Memory B cell (primary cell): ENCODE measurements around the gene ZMYM1.
"Not testable (repeated sequence)": the region's sequence is repeated elsewhere in the genome, so short reads cannot be mapped to it uniquely, and the experiment has no call there.

Source experiments
- ATAC-seq: fragments of 150-1000 bp; cut with Tn5 transposase; 2 replicates; pipeline ENCODE4 v1.10.0; 2021; ENCODE audit warnings: low read depth, mild to moderate bottlenecking, moderate library complexity
- DNase-seq, 2 donors: peaks; one replicate each; pipeline ENCODE4 v3.0.0; 2022; ENCODE audit warnings: low spot score in 2 of 2
- H3K27ac Mint-ChIP-seq: one replicate; pipeline ENCODE4 v1.8.0; 2022; ENCODE audit warnings: mild to moderate bottlenecking, moderate library complexity, mixed read lengths
- H3K27me3 Mint-ChIP-seq: one replicate; pipeline ENCODE4 v1.8.0; 2022; ENCODE audit warnings: mixed read lengths
- H3K36me3 Mint-ChIP-seq: one replicate; pipeline ENCODE4 v1.8.0; 2022; ENCODE audit warnings: mild to moderate bottlenecking, mixed read lengths
- H3K4me1 Mint-ChIP-seq: one replicate; pipeline ENCODE4 v1.8.0; 2022; ENCODE audit warnings: mixed read lengths
- H3K4me3 Mint-ChIP-seq: one replicate; pipeline ENCODE4 v1.8.0; 2022; ENCODE audit warnings: mild to moderate bottlenecking, moderate library complexity, mixed read lengths
- H3K9me3 Mint-ChIP-seq: one replicate; pipeline ENCODE4 v1.8.0; 2022; ENCODE audit warnings: mixed read lengths

Gene ZMYM1

DNA sequence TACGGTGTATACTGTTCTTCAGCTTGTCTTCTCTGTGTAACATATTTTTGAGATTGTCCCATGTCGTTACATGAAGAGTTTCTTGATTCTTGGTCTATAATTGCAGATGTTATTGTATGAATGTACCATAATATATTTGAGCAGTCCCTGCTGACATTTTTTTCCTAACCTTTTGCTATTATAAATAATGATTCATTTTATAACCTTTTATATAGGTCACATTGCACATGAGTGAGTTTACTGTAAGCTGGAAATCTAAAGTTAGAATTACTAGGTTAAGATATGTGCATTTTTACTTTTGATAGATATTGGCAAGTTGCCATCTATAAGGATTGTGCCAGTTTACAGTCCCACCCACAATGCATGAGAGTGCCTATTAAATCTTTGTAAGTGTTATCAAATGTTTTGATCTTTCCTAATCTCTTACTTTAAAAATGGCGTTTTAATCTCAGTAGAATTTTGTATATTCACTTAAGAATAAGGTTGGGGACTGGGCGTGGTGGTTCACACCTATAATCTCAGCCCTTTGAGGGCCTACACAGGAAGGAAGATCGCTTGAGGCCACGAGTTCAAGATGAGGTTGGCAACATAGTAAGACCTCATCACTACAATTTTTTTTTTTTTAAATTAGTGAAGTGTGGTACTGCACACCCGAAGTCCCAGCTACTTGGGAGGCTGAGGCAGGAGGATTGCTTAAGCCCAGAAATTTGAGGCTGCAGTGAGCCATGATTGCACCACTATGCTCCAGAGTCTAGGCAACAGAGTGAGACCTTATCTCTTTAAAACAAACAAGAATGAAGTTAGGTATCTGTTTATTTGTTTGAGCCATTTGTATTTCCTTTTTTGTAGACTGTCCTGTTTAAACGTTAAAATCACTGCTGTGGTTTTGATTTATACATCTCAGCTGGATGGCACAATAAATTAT, 36.5 kb downstream of the ZMYM1 start:
- Mint-ChIP-seq H3K4me1 (peaks cover 6% of the 10 kb centered on the region), H3K9me3 (no peaks in the 10 kb centered on the region), H3K36me3 (peaks cover 13% of the 10 kb centered on the region), H3K4me3 (no peak overlapping the region), H3K27me3 (no peaks in the 10 kb centered on the region), H3K27ac (no peak overlapping the region)
- ATAC-seq (no peak), DNase-seq (no peak)

- peaks cover 6% of the 10 kb centered on the region for H3K4me1 Mint-ChIP-seq
- no peak overlapping the region for H3K27ac Mint-ChIP-seq
- peak overlapping the region; percentile 53 for H3K4me3 Mint-ChIP-seq
- ATAC-seq (peak; percentile 47), DNase-seq (peak in 1 of 2 donors; percentile 16)
- peaks cover 2% of the 10 kb centered on the region for H3K9me3 Mint-ChIP-seq
- H3K27me3 Mint-ChIP-seq, result no peaks in the 10 kb centered on the region
- peaks cover 2% of the 10 kb centered on the region for H3K36me3 Mint-ChIP-seq
These were observed 41.4 kb downstream of the ZMYM1 start for GRCh38 chr1:35120458-35121133.

- no peaks in the 10 kb centered on the region for H3K27me3 Mint-ChIP-seq
- peaks cover 2% of the 10 kb centered on the region for H3K36me3 Mint-ChIP-seq
- H3K27ac Mint-ChIP-seq, result no peak overlapping the region
- H3K4me3 Mint-ChIP-seq, result no peak overlapping the region
- no peak for DNase-seq
- no peak for ATAC-seq
- peaks cover 6% of the 10 kb centered on the region for H3K4me1 Mint-ChIP-seq
- peaks cover 4% of the 10 kb centered on the region for H3K9me3 Mint-ChIP-seq
These were observed 43.1 kb downstream of the ZMYM1 start for GRCh38 chr1:35122311-35122710.

DNA sequence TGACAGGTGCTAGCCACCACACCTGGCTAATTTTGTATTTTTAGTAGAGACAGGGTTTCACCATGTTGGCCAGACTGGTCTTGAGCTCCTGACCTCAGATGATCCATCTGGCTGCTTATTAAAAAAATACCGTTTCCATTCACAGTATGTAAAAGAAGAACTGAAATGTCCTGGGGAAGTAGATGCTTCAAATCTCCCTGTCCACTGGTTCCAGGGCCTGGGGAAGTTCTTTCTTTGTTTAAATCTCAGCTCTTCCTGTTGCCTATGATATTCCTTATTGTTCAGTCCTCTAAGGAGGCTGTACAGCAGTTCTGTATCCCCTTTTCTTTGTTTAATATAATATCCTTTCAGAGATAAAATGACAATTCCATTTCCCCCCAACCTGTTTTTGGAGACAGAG, 47.4 kb downstream of the ZMYM1 start:
- no peaks in the 10 kb centered on the region for H3K27me3 Mint-ChIP-seq
- H3K4me1 Mint-ChIP-seq, result no peaks in the 10 kb centered on the region
- no peak overlapping the region for H3K27ac Mint-ChIP-seq
- no peak for DNase-seq
- no peak overlapping the region for H3K4me3 Mint-ChIP-seq
- H3K36me3 Mint-ChIP-seq, result peaks cover 2% of the 10 kb centered on the region
- H3K9me3 Mint-ChIP-seq, result peaks cover 4% of the 10 kb centered on the region
- no peak for ATAC-seq

GRCh38 chr1:35129080-35129479, 49.9 kb downstream of the ZMYM1 start:
- no peak overlapping the region for H3K4me3 Mint-ChIP-seq
- H3K27ac Mint-ChIP-seq, result no peak overlapping the region
- no peaks in the 10 kb centered on the region for H3K27me3 Mint-ChIP-seq
- peaks cover 2% of the 10 kb centered on the region for H3K36me3 Mint-ChIP-seq
- ATAC-seq (no peak), DNase-seq (no peak)
- H3K4me1 Mint-ChIP-seq, result no peaks in the 10 kb centered on the region
- peaks cover 4% of the 10 kb centered on the region for H3K9me3 Mint-ChIP-seq

GRCh38 chr1:35136780-35137179, 57.6 kb downstream of the ZMYM1 start:
- Mint-ChIP-seq H3K9me3 (no peaks in the 10 kb centered on the region), H3K4me1 (no peaks in the 10 kb centered on the region), H3K27ac (no peak overlapping the region), H3K4me3 (no peak overlapping the region), H3K27me3 (peaks cover 8% of the 10 kb centered on the region), H3K36me3 (no peaks in the 10 kb centered on the region)
- DNase-seq (no peak), ATAC-seq (no peak)

GRCh38 chr1:35137590-35137989, 58.4 kb downstream of the ZMYM1 start:
- ATAC-seq, H3K36me3 Mint-ChIP-seq, DNase-seq, H3K4me3 Mint-ChIP-seq, H3K4me1 Mint-ChIP-seq, H3K9me3 Mint-ChIP-seq, H3K27me3 Mint-ChIP-seq, H3K27ac Mint-ChIP-seq: not testable (repeated sequence)

DNA sequence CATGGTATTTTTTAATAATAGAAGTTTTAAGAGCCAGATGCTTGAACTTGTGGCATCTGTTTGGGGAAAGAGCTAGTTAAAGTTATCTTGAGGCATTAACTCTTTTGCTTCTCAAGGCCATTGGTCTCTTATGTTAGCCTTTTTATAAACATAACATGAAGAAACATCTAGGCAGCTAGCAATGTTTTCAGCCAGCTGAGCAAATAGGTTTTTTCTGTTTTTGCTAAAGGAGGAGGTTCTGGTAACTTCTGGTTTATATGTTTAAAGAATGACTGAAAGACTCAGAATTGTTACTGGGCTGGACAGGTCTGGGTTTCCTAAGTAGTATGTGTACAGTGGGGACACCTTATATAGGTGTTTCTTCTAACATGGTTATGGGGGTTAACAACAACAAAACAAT, 63.1 kb downstream of the ZMYM1 start:
- H3K36me3 Mint-ChIP-seq, ATAC-seq, H3K4me1 Mint-ChIP-seq, H3K4me3 Mint-ChIP-seq, H3K27ac Mint-ChIP-seq, DNase-seq, H3K9me3 Mint-ChIP-seq, H3K27me3 Mint-ChIP-seq: not testable (repeated sequence)

GRCh38 chr1:35142728-35143127, 63.5 kb downstream of the ZMYM1 start:
- not testable (repeated sequence) for ATAC-seq, H3K4me3 Mint-ChIP-seq, H3K27ac Mint-ChIP-seq, H3K9me3 Mint-ChIP-seq, H3K27me3 Mint-ChIP-seq, H3K36me3 Mint-ChIP-seq, H3K4me1 Mint-ChIP-seq, DNase-seq

GRCh38 chr1:35143737-35144508, 64.7 kb downstream of the ZMYM1 start:
- H3K4me3 Mint-ChIP-seq, result no peak overlapping the region
- ATAC-seq, result no peak
- DNase-seq, result no peak
- no peaks in the 10 kb centered on the region for H3K9me3 Mint-ChIP-seq
- H3K4me1 Mint-ChIP-seq, result no peaks in the 10 kb centered on the region
- no peak overlapping the region for H3K27ac Mint-ChIP-seq
- no peaks in the 10 kb centered on the region for H3K27me3 Mint-ChIP-seq
- no peaks in the 10 kb centered on the region for H3K36me3 Mint-ChIP-seq

DNA sequence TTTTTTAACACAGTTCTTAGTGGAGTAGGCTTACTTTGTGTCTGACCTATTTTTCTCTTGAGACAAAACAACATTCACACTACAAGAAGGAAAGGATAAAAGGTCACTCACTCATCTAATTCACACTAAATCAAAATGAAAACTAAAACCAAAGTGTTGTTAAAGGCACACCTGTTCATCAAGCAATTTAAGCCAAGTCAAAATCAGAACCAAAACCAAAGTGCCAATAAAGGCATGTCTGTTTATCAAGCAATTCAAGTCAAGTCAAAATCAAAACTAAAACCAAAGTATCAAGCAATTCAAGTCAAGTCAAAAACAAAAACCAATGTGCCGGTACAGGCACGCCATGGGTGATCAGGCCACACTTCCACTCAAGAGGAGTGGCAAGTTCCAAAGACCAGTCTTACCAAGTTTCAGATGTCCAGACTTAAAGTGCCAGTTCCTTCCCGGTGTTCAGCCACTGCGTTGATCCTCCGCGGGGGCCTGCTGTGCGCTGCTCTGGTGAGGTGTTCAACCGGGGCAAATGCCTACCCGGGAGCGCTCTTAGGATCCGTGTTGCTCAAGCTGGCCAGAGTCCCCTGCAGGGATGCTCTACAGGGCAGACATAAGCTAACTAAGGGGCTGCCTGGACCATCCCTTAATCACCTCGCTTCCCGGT, 66.8 kb downstream of the ZMYM1 start:
- ATAC-seq, H3K27me3 Mint-ChIP-seq, H3K4me3 Mint-ChIP-seq, H3K9me3 Mint-ChIP-seq, H3K27ac Mint-ChIP-seq, DNase-seq, H3K36me3 Mint-ChIP-seq, H3K4me1 Mint-ChIP-seq: not testable (repeated sequence)

DNA sequence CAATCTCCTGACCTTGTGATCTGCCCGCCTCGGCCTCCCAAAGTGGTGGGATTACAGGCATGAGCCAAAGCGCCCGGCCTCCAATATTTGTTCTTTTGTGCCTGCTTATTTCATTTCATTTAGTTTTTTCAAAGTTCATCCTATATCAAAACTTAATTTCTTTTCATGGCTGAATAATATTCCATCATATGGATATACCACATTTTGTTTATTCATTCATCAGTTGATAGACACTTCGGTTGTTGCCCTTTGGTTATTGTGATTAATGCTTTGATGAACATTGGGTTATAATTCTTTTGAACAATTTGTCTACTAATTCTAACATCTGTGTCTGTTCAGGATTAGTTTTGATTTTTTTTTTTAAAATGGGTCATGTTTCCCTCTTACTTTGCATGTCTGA, 72.0 kb downstream of the ZMYM1 start:
- Mint-ChIP-seq H3K4me3 (no peak overlapping the region), H3K4me1 (no peaks in the 10 kb centered on the region), H3K36me3 (peaks cover 4% of the 10 kb centered on the region), H3K27me3 (peaks cover 4% of the 10 kb centered on the region), H3K27ac (no peak overlapping the region), H3K9me3 (no peaks in the 10 kb centered on the region)
- ATAC-seq, result no peak
- no peak for DNase-seq

DNA sequence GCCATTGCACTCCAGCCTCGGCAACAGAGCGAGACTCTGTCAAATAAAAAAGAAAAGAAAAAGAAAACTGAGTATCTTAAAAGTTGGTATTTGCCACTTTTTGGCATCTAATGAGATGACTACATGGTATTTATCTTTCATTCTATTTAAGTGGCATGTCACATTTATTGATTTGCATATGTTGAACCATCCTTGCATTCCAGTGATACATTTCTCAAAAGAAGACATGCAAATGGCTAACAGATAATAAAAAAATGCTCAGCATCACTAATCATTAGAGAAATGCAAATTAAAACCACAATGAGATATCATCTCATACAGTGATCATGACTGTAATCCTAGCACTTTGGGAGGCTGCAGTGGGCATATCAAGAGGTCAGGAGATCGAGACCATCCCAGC, 85.7 kb downstream of the ZMYM1 start:
- H3K9me3 Mint-ChIP-seq, result peaks cover 1% of the 10 kb centered on the region
- H3K27me3 Mint-ChIP-seq, result no peaks in the 10 kb centered on the region
- DNase-seq (no peak), ATAC-seq (no peak)
- no peak overlapping the region for H3K4me3 Mint-ChIP-seq
- H3K27ac Mint-ChIP-seq, result no peak overlapping the region
- H3K4me1 Mint-ChIP-seq, result no peaks in the 10 kb centered on the region
- peaks cover 2% of the 10 kb centered on the region for H3K36me3 Mint-ChIP-seq
